Nephron (organoid): ENCODE results near the gene LALBA.

Experiments used
- H3K27ac Mint-ChIP-seq, 3 experiments: 2 replicates each; pipeline ENCODE4 v1.8.0; 2020; ENCODE audit warnings: mixed read lengths in 3 of 3, mild to moderate bottlenecking in 2 of 3, moderate library complexity in 1 of 3
- H3K27me3 Mint-ChIP-seq: 2 replicates; pipeline ENCODE4 v1.8.0; 2021; ENCODE audit warnings: low read depth, mild to moderate bottlenecking, moderate library complexity, mixed read lengths
- H3K36me3 Mint-ChIP-seq: 2 replicates; pipeline ENCODE4 v1.8.0; 2020; ENCODE audit warnings: low read depth, mixed read lengths
- H3K4me1 Mint-ChIP-seq: 2 replicates; pipeline ENCODE4 v1.8.0; 2020; ENCODE audit warnings: mixed read lengths
- H3K4me3 Mint-ChIP-seq, 3 experiments: 2 replicates each; pipeline ENCODE4 v1.8.0; 2020; ENCODE audit warnings: mild to moderate bottlenecking in 3 of 3, mixed read lengths in 3 of 3, moderate library complexity in 2 of 3
- H3K9me3 Mint-ChIP-seq: 2 replicates; pipeline ENCODE4 v1.8.0; 2020; ENCODE audit warnings: mixed read lengths
- CTCF ChIP-seq, 3 experiments: fragments of 200-600 bp; sonication (generic); IDR thresholded peaks; one replicate each; pipeline ENCODE4 v1.5.0; 2021; ENCODE audit warnings: antibody characterized with exemption in 3 of 3; ENCODE audit not compliant: unreplicated experiment in 3 of 3

The LALBA gene

GRCh38 chr12:48601013-48601756, 31.3 kb upstream of the LALBA start:
- H3K9me3 Mint-ChIP-seq: peaks cover 15% of the 10 kb centered on the region

GRCh38 chr12:48600552-48600951, 30.7 kb upstream of the LALBA start:
- TF ChIP-seq CTCF (IDR thresholded peaks at IDR 0.05; ENCODE audit: unreplicated experiment in 3 of 3): no peak
- no peak overlapping the region for H3K4me3 Mint-ChIP-seq
- H3K36me3 Mint-ChIP-seq: no peaks in the 10 kb centered on the region
- H3K27me3 Mint-ChIP-seq: no peaks in the 10 kb centered on the region
- H3K9me3 Mint-ChIP-seq: peaks cover 15% of the 10 kb centered on the region
- H3K27ac Mint-ChIP-seq: no peak overlapping the region
- H3K4me1 Mint-ChIP-seq: no peaks in the 10 kb centered on the region

More at GRCh38 chr12:48601013-48601756, 31.3 kb upstream of the LALBA start:
- no peak overlapping the region for H3K4me3 Mint-ChIP-seq
- no peaks in the 10 kb centered on the region for H3K36me3 Mint-ChIP-seq
- H3K27ac Mint-ChIP-seq: no peak overlapping the region
- no peak for TF ChIP-seq CTCF (IDR thresholded peaks at IDR 0.05; ENCODE audit: unreplicated experiment in 3 of 3)
- H3K27me3 Mint-ChIP-seq: no peaks in the 10 kb centered on the region
- H3K4me1 Mint-ChIP-seq: no peaks in the 10 kb centered on the region

GRCh38 chr12:48592591-48593086, 22.8 kb upstream of the LALBA start:
- Mint-ChIP-seq H3K27me3 (peaks cover 3% of the 10 kb centered on the region), H3K36me3 (no peaks in the 10 kb centered on the region), H3K4me3 (no peak overlapping the region), H3K27ac (no peak overlapping the region), H3K9me3 (peaks cover 8% of the 10 kb centered on the region), H3K4me1 (no peaks in the 10 kb centered on the region)
- TF ChIP-seq CTCF (IDR thresholded peaks at IDR 0.05; ENCODE audit: unreplicated experiment in 3 of 3): no peak

GRCh38 chr12:48586361-48586760, 16.5 kb upstream of the LALBA start:
- no peak overlapping the region for H3K27ac Mint-ChIP-seq
- H3K27me3 Mint-ChIP-seq: peaks cover 6% of the 10 kb centered on the region
- H3K36me3 Mint-ChIP-seq: no peaks in the 10 kb centered on the region
- H3K4me1 Mint-ChIP-seq: no peaks in the 10 kb centered on the region
- no peak overlapping the region for H3K4me3 Mint-ChIP-seq
- no peak for TF ChIP-seq CTCF (IDR thresholded peaks at IDR 0.05; ENCODE audit: unreplicated experiment in 3 of 3)
- H3K9me3 Mint-ChIP-seq: peaks cover 3% of the 10 kb centered on the region

- H3K27me3 Mint-ChIP-seq: peaks cover 6% of the 10 kb centered on the region
- no peak overlapping the region for H3K4me3 Mint-ChIP-seq
- TF ChIP-seq CTCF (IDR thresholded peaks at IDR 0.05; ENCODE audit: unreplicated experiment in 3 of 3): no peak
- no peaks in the 10 kb centered on the region for H3K4me1 Mint-ChIP-seq
- no peak overlapping the region for H3K27ac Mint-ChIP-seq
- no peaks in the 10 kb centered on the region for H3K36me3 Mint-ChIP-seq
- H3K9me3 Mint-ChIP-seq: peaks cover 3% of the 10 kb centered on the region
Observed at GRCh38 chr12:48583728-48584127, 13.9 kb upstream of the LALBA start.

GRCh38 chr12:48580831-48581230, 11.0 kb upstream of the LALBA start:
- Mint-ChIP-seq H3K9me3 (no peaks in the 10 kb centered on the region), H3K4me3 (no peak overlapping the region), H3K4me1 (no peaks in the 10 kb centered on the region), H3K27me3 (peaks cover 6% of the 10 kb centered on the region), H3K36me3 (no peaks in the 10 kb centered on the region), H3K27ac (no peak overlapping the region)
- TF ChIP-seq CTCF (IDR thresholded peaks at IDR 0.05; ENCODE audit: unreplicated experiment in 3 of 3): no peak
